Testis (tissue), 3 donors: ENCODE results near the gene NPTN. TPM values are rescaled to one million over a fixed set of nuclear protein-coding genes. Genes with fewer than 3 reads are reported as not detected.

Source experiments
- DNase-seq: peaks from one replicate; pipeline ENCODE4 v3.0.0-alpha.2; 2019
- H3K27ac ChIP-seq, 2 donors: fragments of 200-600 bp; sonication (generic); one replicate each; pipeline ENCODE4 v1.5.1; 2019
- H3K27me3 ChIP-seq: fragments of 200-600 bp; sonication (generic); one replicate; pipeline ENCODE4 v1.5.1; 2019
- H3K36me3 ChIP-seq: fragments of 200-600 bp; sonication (generic); one replicate; pipeline ENCODE4 v1.5.1; 2017; ENCODE audit warnings: low read depth; ENCODE audit errors: missing control alignments
- H3K4me1 ChIP-seq: fragments of 200-600 bp; sonication (generic); one replicate; pipeline ENCODE4 v1.5.1; 2019
- H3K4me3 ChIP-seq, 2 donors: fragments of 200-600 bp; sonication (generic); one replicate each; pipeline ENCODE4 v1.5.1; 2017 to 2019
- H3K9me3 ChIP-seq: fragments of 200-600 bp; sonication (generic); one replicate; pipeline ENCODE4 v1.5.1; 2017
- POLR2A ChIP-seq: fragments of 450-650 bp; IDR thresholded peaks from one replicate; pipeline ENCODE4 v1.6.1; 2017; ENCODE audit warnings: antibody characterized with exemption, mild to moderate bottlenecking, moderate library complexity
- WGBS, 2 donors: methylation state at CpG; one replicate each; pipeline ENCODE4 v1.1.5; 2018; 5-methylcytosine and 5-hydroxymethylcytosine counted together
- intact Hi-C: fragments of 100-400 bp; cut with DNase I; formaldehyde crosslinking; loops from one replicate; pipeline ENCODE4 v1.15.1; 2023; ENCODE audit warnings: low total_unique reads
- polyA plus RNA-seq: library from polyadenylated mRNA; stranded (reverse); fragments of 350-450 nt; fragmentation: Illumina TruSeq; extraction: RNeasy Lipid Tissue Mini Kit (QIAGEN cat#74804); gene quantifications from one replicate; pipeline ENCODE4 v1.2.3, GENCODE V29; 2014; ENCODE audit warnings: low read depth, low replicate concordance; ENCODE audit not compliant: insufficient read depth
- total RNA-seq, 2 donors: library from RNA; depleted of rRNA; stranded (reverse); fragments of >200 nt; gene quantifications; one replicate each; pipeline ENCODE4 v1.2.3, GENCODE V29; 2016
- TF ChIP-seq, protein P1 (sequence below), 3 experiments: fragments of 450-650 bp in 2 of 3; fragments of 200-600 bp in 1 of 3; sonication (generic) in 1 of 3; IDR thresholded peaks; one replicate each; pipeline ENCODE4 v1.5.1; 2016 to 2019; ENCODE audit warnings: antibody characterized with exemption in 3 of 3, mild to moderate bottlenecking in 2 of 3, moderate library complexity in 1 of 3

Gene NPTN
- total and polyA plus RNA-seq, 3 donors from 2014 or later, result 177 to 256 (median 180) TPM

DNA sequence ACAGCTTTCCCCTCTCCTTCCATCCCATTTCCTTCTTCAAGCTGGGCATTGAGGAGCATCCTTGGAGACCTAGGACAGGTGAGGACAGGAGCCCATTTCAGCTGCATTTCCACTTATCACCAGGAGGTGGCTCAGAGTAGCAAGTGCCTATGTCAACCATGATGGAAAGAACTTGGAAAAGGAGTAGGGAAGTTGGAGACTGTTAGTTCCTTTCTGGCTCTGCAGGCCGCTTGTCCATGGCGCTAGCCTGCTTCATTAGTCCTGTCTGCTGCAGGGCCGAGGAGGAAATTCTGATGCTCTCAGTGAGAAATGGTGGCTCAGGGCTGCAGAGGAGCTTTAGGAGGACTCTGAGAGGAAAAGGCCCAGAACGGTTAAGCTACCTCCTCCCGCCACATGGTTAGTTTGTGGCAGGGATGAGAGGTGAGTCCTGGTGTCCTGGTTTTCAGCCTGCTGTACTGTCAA lies 44.0 kb upstream of the NPTN start:
- WGBS, 2 donors, result 63 to 64% methylated on average over 5 of the region's 5 CpGs
- no peak for TF ChIP-seq POLR2A
- TF ChIP-seq, protein P1, sequence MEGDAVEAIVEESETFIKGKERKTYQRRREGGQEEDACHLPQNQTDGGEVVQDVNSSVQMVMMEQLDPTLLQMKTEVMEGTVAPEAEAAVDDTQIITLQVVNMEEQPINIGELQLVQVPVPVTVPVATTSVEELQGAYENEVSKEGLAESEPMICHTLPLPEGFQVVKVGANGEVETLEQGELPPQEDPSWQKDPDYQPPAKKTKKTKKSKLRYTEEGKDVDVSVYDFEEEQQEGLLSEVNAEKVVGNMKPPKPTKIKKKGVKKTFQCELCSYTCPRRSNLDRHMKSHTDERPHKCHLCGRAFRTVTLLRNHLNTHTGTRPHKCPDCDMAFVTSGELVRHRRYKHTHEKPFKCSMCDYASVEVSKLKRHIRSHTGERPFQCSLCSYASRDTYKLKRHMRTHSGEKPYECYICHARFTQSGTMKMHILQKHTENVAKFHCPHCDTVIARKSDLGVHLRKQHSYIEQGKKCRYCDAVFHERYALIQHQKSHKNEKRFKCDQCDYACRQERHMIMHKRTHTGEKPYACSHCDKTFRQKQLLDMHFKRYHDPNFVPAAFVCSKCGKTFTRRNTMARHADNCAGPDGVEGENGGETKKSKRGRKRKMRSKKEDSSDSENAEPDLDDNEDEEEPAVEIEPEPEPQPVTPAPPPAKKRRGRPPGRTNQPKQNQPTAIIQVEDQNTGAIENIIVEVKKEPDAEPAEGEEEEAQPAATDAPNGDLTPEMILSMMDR (IDR thresholded peaks at IDR 0.05), result peak; percentile 77 to 85 (median 79)
- Histone ChIP-seq H3K4me1 (peaks cover 2% of the 10 kb centered on the region), H3K9me3 (no peaks in the 10 kb centered on the region), H3K36me3 (no peaks in the 10 kb centered on the region), H3K27ac (no peak overlapping the region), H3K27me3 (no peaks in the 10 kb centered on the region), H3K4me3 (no peak overlapping the region)
- DNase-seq, result peak; percentile 80
- intact Hi-C loops, result no loop called here

DNA sequence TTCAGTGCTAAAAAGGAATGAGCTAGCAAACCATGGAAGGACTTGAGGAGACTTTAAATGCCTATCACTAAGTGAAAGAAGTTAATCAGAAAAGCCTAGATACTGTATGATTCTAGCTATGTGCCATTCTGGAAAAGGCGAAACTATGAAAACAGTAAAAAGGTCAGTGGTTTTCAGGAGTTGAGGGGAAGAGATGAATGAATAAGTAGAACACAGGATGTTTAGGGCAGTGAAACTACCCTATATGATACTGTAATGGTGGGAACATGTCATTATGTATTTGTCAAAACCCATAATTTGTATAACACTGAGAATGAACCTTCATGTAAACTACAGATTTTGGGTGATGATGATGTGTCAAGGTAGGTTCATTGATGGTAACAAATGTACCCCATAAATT lies 41.4 kb upstream of the NPTN start:
- no peak overlapping the region for H3K4me3 ChIP-seq
- no peaks in the 10 kb centered on the region for H3K9me3 ChIP-seq
- DNase-seq, result no peak
- no peaks in the 10 kb centered on the region for H3K36me3 ChIP-seq
- H3K4me1 ChIP-seq, result peaks cover 2% of the 10 kb centered on the region
- 97 to 100% methylated on average over 1 of the region's 1 CpG for WGBS, 2 donors
- no peaks in the 10 kb centered on the region for H3K27me3 ChIP-seq
- H3K27ac ChIP-seq, result no peak overlapping the region
- TF ChIP-seq, protein P1 (IDR thresholded peaks at IDR 0.05), result no peak
- TF ChIP-seq POLR2A, result no peak
- intact Hi-C loops, result no loop called here

GRCh38 chr15:73660455-73660854 lies 27.3 kb upstream of the NPTN start:
- intact Hi-C loops, result no loop called here

GRCh38 chr15:73658645-73659044 lies 25.5 kb upstream of the NPTN start:
- 77 to 100% methylated on average over 1 of the region's 1 CpG for WGBS, 2 donors
- Histone ChIP-seq H3K4me1 (no peaks in the 10 kb centered on the region), H3K36me3 (no peaks in the 10 kb centered on the region), H3K4me3 (no peak overlapping the region), H3K9me3 (no peaks in the 10 kb centered on the region), H3K27ac (no peak overlapping the region), H3K27me3 (no peaks in the 10 kb centered on the region)
- DNase-seq, result no peak
- intact Hi-C loops, result no loop called here
- TF ChIP-seq POLR2A, result no peak
- TF ChIP-seq, protein P1 (IDR thresholded peaks at IDR 0.05), result no peak

More at GRCh38 chr15:73660455-73660854, 27.3 kb upstream of the NPTN start:
- H3K27ac ChIP-seq, result no peak overlapping the region
- H3K4me1 ChIP-seq, result no peaks in the 10 kb centered on the region
- H3K27me3 ChIP-seq, result no peaks in the 10 kb centered on the region
- no peak overlapping the region for H3K4me3 ChIP-seq
- no peak for DNase-seq
- H3K9me3 ChIP-seq, result no peaks in the 10 kb centered on the region
- TF ChIP-seq POLR2A, result no peak
- TF ChIP-seq, protein P1 (IDR thresholded peaks at IDR 0.05), result no peak
- no peaks in the 10 kb centered on the region for H3K36me3 ChIP-seq

DNA sequence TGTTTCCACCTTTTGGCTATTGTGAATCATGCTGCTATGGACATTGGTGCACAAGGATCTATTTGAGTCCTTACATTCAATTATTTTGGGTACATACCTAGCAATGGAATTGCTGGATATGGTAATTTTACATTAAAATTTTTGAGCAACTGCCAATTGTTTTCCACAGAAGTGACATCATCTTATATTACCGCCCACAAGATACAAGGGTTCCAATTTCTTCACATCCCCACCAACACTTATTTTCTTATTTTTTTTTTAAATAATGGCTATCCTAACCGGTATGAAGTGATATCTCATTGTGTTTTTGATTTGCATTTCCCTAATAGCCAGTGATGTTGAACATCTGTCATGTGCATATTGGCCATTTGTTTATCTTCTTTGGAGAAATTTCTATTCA lies 22.5 kb upstream of the NPTN start:
- H3K27ac ChIP-seq, result no peak overlapping the region
- H3K27me3 ChIP-seq, result no peaks in the 10 kb centered on the region
- TF ChIP-seq POLR2A, result no peak
- TF ChIP-seq, protein P1 (IDR thresholded peaks at IDR 0.05), result no peak
- H3K9me3 ChIP-seq, result no peaks in the 10 kb centered on the region
- DNase-seq, result no peak
- no peaks in the 10 kb centered on the region for H3K4me1 ChIP-seq
- intact Hi-C loops, result no loop called here
- no peak overlapping the region for H3K4me3 ChIP-seq
- no peaks in the 10 kb centered on the region for H3K36me3 ChIP-seq
- 56 to 69% methylated on average over 2 of the region's 2 CpGs for WGBS, 2 donors
